ENCODE results near the gene LRSAM1. TPM values are rescaled to one million over a fixed set of nuclear protein-coding genes. Genes with fewer than 3 reads are reported as not detected.

LRSAM1 gene
- polyA plus RNA-seq, 1 donor (not counting 4 experiments of a cell fraction or from before 2014, with no cell fraction given) = 5.2 TPM

GRCh38 chr9:127539259-127539981 lies 88.1 kb downstream of the LRSAM1 start:
- no peak overlapping the region for H2AFZ ChIP-seq (ENCODE audit: control insufficient read depth, low read length)
- peaks cover 15 to 32% of the 10 kb centered on the region in 2 experiments for H3K36me3 ChIP-seq (ENCODE audit: control insufficient read depth in 2 of 2, extremely low read depth in 1 of 2, insufficient read depth in 2 of 2, low read length in 2 of 2)
- peak overlapping the region; percentile 3 for H3K9ac ChIP-seq (ENCODE audit: control insufficient read depth, extremely low read depth, insufficient read depth, low read length)
- peaks cover 53% of the 10 kb centered on the region for H4K20me1 ChIP-seq (ENCODE audit: control insufficient read depth, extremely low read depth, insufficient read depth, low read length)
- H3K4me2 ChIP-seq (ENCODE audit: control insufficient read depth, extremely low read depth, insufficient read depth, low read depth, low read length) = no peak overlapping the region
- TF ChIP-seq CTCF (optimal IDR thresholded peaks at IDR 0.05 in 1 of 3, IDR thresholded peaks at IDR 0.05 in 1 of 3, conservative IDR thresholded peaks at IDR 0.05 in 1 of 3; ENCODE audit: extremely low read depth in 1 of 3, insufficient read depth in 2 of 3, low read length in 3 of 3) = no peak
- TF ChIP-seq EZH2 (IDR thresholded peaks at IDR 0.05; ENCODE audit: low read length) = no peak
- peaks cover 91% of the 10 kb centered on the region for H3K79me2 ChIP-seq (ENCODE audit: control insufficient read depth, insufficient read depth, low read length)
- no peak for DNase-seq (ENCODE audit: low read depth, low spot score)
- FAIRE-seq = no peak
- H3K9me3 ChIP-seq (ENCODE audit: control insufficient read depth, low read depth, low read length) = no peaks in the 10 kb centered on the region
- H3K27me3 ChIP-seq (ENCODE audit: control insufficient read depth, extremely low read depth, insufficient read depth, low read length) = no peaks in the 10 kb centered on the region
- H3K9me1 ChIP-seq (ENCODE audit: control insufficient read depth, extremely low read depth, insufficient read depth, low read length) = peaks cover 19% of the 10 kb centered on the region
- dilution Hi-C loops (cut with MboI; ENCODE audit: extremely low pct_ligation_motif_present, low sequenced_read_pairs) = no loop called here
- no peak overlapping the region for H3K4me3 ChIP-seq (ENCODE audit: control insufficient read depth in 2 of 3, extremely low read depth in 1 of 3, insufficient read depth in 2 of 3, low read depth in 1 of 3, low read length in 3 of 3)
- peak overlapping the region; percentile 73 for H3K27ac ChIP-seq (ENCODE audit: control insufficient read depth, insufficient read depth, low read length)
- H3K4me1 ChIP-seq (ENCODE audit: control insufficient read depth, extremely low read depth, insufficient read depth, low read length) = peaks cover 94% of the 10 kb centered on the region

DNA sequence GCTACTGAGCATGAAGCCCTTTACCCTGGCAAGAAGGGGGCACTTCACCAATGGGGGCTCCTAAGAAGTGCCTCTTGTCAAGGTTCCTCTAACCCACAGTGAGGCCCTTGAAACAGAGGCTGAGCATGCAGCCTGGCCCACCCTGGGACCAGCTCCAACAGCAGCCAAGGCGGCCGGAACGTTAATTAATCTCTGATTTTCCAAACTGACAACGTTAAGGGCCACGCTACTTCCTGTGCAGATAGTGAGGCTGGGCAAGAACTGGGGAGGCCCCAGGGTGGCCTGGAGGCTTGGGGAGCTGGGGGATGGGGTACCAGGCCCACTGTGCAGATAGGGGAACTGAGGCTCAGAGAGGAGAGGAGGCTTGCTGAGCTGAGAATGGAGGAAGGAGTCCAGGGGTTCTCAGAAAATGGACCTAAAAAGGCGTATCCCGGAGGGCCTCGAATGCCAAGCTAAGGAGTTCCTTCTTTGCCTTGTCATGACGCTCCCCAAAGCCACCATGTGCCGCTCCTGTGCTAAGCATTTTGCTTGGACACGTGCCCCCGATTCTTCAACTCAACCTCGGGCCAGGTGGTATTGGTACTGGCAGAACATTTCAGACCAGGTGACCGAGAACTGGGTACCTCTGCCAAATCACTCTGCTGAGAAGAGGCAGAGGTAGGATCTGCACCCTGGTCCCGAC lies 88.8 kb downstream of the LRSAM1 start:
- DNase-seq (ENCODE audit: low read depth, low spot score) = no peak
- Histone ChIP-seq H3K79me2 (ENCODE audit: control insufficient read depth, insufficient read depth, low read length) (peaks cover 90% of the 10 kb centered on the region), H3K27me3 (ENCODE audit: control insufficient read depth, extremely low read depth, insufficient read depth, low read length) (no peaks in the 10 kb centered on the region), H4K20me1 (ENCODE audit: control insufficient read depth, extremely low read depth, insufficient read depth, low read length) (peaks cover 54% of the 10 kb centered on the region), H3K4me1 (ENCODE audit: control insufficient read depth, extremely low read depth, insufficient read depth, low read length) (peaks cover 92% of the 10 kb centered on the region), H3K36me3 (ENCODE audit: control insufficient read depth in 2 of 2, extremely low read depth in 1 of 2, insufficient read depth in 2 of 2, low read length in 2 of 2) (peaks cover 15 to 32% of the 10 kb centered on the region in 2 experiments), H3K9ac (ENCODE audit: control insufficient read depth, extremely low read depth, insufficient read depth, low read length) (peak overlapping the region; percentile 50), H3K4me2 (ENCODE audit: control insufficient read depth, extremely low read depth, insufficient read depth, low read depth, low read length) (peak overlapping the region; percentile 55), H3K9me1 (ENCODE audit: control insufficient read depth, extremely low read depth, insufficient read depth, low read length) (peaks cover 22% of the 10 kb centered on the region), H3K9me3 (ENCODE audit: control insufficient read depth, low read depth, low read length) (no peaks in the 10 kb centered on the region), H3K27ac (ENCODE audit: control insufficient read depth, insufficient read depth, low read length) (peak overlapping the region; percentile 73), H2AFZ (ENCODE audit: control insufficient read depth, low read length) (no peak overlapping the region), H3K4me3 (ENCODE audit: control insufficient read depth in 2 of 3, extremely low read depth in 1 of 3, insufficient read depth in 2 of 3, low read depth in 1 of 3, low read length in 3 of 3) (no peak overlapping the region)
- dilution Hi-C loops (cut with MboI; ENCODE audit: extremely low pct_ligation_motif_present, low sequenced_read_pairs) = no loop called here
- no peak for TF ChIP-seq CTCF (optimal IDR thresholded peaks at IDR 0.05 in 1 of 3, IDR thresholded peaks at IDR 0.05 in 1 of 3, conservative IDR thresholded peaks at IDR 0.05 in 1 of 3; ENCODE audit: extremely low read depth in 1 of 3, insufficient read depth in 2 of 3, low read length in 3 of 3)
- no peak for TF ChIP-seq EZH2 (IDR thresholded peaks at IDR 0.05; ENCODE audit: low read length)
- FAIRE-seq = no peak
